ENCODE data around the gene GATA3.
A peak's percentile ranks its signal among the peaks of the same experiment; 100 is the strongest.

The GATA3 gene

DNA sequence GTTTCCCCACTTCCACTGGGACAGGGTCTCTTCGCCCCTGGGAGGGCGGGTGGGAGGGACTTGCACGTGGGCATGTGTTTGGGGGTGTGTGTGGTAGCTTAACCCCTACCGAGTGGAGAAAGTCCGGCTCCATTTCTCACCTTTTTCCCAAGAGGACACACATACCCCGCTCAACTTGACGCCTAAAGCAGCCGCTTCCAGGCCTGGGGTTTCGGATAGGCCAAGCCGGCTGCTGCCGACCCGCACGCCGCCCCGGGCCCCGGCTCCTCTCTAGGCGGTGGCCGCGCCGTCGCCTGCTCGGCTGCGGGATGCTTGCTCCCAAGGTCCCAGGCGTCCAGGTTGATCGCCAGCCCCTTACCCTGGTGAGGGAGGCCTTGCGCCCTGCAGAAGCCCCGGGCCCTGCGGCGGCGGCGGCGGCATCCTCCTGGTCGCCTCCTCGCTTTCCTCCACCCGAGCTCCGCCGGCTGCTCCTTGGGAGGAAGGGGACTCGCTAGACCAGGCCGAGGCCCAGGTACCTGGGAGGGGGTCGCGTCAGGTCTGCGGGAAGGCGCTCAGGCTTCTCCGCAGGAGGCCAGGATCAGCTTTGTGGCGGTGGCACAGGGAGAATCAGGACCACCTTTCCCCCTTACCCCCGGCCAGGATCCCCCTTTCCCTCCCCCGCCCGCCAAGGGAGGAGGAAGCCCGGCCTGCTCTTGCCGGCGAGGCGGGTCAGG lies 3.2 kb upstream of the GATA3 start:
- DNase-seq: no peak

DNA sequence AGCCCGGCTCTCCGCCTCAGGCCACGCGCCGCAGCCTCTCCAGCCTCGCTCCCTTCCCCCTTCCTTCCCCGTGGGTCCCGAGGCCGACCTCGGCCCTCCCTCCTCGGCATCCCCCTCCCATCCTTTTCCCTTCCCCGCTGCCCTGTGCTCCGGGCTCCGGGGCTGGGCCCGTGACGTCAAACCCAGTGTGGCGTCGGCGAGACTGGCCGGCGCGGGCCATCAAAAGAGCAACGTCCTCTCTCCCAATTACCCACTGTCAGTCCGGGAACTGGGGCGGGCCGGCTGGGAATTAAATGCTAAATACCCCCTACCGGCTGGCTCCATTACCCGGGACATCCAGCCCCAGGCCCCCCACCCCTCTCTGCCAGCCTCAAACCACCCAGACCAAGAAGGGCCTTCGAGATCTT lies 2.6 kb upstream of the GATA3 start:
- DNase-seq: no peak

DNA sequence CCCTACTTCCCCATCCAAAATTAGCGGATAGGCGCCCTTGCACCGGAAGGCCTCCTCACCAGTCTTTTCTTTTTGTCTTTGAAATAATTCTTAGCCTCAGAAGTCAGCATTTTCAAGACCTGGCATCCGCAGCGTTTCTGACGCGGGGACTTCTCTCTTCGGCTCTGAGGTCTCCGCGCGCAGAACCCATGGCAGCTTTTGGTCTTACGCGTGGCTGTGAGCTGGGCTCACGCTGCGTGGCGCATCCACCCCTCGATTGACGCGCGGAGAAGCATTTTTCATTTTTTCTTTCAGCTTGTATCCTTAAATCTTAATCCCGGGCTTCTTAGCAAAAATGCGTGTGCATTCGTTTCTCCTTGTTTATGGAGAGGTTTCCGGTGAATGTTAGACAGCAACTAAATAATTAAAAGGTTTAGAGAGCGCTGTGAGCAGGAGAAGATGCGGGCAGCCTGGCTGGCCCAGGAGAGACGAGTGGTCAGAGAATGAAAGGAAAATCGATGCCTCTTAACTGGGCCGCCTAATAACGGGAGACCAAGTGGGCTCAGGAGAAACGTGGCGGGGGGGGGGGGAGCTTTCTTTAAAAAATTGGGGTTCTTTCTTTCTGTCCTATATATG lies 2.0 kb upstream of the GATA3 start:
- DNase-seq: peak; percentile 27

DNA sequence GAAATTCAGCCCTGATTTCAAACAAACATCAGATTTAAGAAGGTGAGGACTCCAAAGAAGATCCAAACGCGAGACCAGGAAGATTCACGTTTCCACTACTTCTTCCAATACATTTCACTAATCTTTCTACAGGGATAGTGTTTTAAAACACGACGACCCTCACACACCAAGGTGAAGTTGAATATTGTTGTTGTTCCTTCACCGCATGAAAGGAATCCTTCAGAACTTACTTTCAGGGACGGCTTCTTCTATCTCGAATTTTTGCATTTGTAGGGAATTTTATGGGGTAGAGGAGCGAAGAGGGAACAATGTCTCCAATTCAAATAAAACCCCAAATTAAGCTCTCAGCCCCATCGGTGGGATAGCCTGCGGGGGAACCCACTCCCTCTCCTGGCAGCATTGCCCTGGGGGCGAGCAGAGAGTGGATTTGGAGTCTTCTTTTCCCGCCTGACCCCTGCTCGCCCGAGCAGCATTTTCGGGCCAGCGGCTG lies 1.5 kb upstream of the GATA3 start:
- DNase-seq: no peak

DNA sequence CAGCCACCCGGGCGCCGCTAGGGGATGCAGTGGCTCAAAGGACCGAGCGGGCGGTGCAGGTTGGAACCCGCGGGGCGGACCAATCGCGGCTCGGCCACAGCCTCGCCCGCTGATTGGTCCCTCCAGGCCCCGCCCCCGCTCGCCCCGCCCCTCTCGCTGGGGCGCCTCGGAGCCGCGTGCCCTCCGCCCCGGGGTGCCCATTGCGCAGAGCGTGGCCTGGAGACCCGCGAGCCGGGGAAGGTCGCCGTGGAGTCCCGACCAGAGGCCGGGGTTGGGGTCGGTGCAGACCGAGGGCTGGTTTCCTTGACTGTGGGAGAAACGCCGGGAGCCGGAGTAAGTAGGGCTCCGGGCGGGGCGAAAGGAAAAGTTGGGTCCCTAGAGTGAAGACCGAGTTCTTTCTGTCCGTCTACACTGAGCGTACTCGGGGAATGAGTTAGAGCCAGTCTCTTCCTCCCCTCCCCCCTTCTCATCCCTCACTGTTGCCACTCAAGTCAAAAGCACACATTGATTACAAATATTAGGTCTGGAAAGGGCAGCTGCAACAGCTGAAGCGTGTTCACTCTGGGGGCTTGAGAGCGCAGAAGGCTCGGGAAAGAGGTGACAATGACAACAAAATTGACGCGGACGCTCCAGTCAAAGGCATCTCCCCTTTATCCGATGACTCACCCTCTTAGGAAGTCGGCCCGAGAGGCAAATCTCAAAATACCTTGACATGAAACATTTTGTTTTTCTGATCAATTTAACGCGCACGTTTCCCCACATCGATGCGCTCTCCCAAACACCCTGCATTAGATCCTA lies 843 bp upstream of the GATA3 start:
- DNase-seq: peak; percentile 96

DNA sequence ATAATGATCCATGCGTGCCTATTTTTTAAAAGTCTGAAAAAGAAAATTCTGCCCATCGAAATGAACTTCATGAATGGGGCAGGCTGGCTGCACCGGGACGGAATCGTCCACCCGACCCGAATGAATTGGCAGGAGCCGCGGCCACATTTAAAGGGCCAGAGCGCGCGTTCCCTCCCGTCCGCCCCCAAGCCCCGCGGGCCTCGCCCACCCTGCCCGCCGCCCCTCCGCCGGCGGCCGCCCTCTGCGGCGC lies 319 bp upstream of the GATA3 start:
- no peak for DNase-seq

DNA sequence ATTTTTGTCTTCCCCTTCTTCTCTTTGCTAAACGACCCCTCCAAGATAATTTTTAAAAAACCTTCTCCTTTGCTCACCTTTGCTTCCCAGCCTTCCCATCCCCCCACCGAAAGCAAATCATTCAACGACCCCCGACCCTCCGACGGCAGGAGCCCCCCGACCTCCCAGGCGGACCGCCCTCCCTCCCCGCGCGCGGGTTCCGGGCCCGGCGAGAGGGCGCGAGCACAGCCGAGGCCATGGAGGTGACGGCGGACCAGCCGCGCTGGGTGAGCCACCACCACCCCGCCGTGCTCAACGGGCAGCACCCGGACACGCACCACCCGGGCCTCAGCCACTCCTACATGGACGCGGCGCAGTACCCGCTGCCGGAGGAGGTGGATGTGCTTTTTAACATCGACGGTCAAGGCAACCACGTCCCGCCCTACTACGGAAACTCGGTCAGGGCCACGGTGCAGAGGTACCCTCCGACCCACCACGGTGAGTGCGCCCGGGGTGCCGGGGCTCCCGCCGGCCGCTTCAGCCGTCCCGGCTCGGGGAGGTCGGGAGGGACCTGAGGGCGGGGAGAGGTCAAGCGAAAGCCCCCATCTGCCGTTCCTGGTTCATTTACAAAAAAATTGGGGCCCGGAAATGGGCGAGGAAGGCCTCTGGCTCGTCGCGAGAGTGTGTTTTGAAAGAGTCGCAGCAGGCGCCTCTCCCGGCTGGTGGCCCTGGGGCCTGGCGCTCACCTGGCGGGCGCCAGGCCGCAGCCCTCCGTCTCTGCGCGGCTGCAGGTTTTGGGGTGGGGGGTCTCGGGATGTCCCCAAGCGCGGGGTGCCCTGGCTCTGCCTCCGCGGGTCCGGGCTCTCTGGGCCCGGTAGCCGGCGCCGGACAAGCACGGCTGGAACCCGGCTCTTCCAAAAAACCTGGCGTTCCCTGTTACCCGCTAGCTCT lies 1.2 kb downstream of the GATA3 start:
- peak; percentile 38 for DNase-seq

DNA sequence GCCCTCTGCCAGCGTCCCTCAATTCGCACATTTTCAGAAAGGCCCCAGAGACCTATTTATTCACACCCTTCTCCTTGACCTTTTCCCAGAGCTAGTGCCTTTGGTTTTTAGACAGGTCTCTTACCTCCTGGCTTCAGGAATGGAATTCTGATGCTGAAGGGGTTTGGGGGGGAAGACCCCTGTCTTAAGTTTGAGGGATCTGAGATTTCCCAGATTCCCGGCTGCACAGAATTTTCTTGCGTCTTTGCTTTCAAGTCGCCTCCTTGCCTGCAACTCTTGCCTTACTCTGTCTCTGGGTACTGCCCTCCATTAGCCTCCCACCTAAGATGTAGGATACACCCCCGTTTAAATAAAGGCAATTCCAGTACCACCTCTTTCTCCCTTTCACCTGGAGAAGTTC lies 1.9 kb downstream of the GATA3 start:
- no peak for DNase-seq

DNA sequence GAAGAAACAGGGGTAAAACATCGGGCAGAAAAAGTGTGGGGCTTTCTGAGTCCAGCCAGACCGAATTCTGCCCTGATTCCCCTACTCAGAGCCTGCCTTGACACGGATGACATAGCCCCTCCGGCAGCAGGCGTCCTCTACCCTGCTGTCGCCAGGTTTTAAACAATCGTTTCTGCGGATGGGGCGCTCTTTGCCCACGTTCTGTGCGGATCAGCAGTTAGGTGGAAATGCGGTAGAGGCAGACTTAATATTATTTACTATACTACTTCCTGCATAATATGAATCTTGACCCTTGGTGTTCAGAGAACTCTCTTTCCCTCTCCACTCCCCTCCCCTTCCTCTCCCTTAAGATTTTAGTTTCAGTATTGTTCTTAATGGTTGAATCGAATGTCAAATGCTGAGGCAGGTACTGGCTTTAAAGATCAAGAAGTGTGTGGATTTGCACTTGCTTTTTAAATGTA lies 2.4 kb downstream of the GATA3 start:
- peak; percentile 49 for DNase-seq

DNA sequence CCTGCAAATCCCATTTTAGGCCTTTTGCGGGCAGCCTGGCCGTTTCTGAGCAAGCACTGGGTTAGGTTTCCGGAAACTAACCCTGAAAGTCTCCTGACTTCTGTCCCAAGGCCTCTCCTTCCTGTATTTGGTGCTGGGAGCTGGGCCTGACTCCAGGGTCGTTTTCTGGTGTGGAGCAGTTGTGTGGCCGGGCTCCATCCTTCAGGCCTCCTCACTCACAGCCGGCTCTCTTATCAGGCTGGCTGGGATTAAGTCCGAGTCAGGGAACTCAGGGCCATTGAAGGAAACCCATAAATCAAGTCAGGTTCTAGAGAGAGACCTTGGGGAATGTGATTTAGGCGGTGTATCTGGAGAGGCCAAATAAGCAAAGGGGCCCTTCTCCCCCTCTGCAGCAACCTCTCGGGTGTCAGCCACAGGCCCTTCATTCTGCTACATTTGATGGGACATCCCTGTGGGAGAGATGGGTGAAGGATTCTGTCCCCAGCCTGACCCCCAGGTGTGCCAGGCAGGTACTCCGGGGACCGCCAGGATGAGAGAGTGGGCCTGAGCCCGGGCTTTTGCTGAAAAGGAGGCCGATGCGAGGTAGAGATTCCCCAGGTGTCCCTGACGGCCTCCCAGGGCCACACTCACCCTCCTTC lies 3.3 kb downstream of the GATA3 start:
- no peak for DNase-seq

DNA sequence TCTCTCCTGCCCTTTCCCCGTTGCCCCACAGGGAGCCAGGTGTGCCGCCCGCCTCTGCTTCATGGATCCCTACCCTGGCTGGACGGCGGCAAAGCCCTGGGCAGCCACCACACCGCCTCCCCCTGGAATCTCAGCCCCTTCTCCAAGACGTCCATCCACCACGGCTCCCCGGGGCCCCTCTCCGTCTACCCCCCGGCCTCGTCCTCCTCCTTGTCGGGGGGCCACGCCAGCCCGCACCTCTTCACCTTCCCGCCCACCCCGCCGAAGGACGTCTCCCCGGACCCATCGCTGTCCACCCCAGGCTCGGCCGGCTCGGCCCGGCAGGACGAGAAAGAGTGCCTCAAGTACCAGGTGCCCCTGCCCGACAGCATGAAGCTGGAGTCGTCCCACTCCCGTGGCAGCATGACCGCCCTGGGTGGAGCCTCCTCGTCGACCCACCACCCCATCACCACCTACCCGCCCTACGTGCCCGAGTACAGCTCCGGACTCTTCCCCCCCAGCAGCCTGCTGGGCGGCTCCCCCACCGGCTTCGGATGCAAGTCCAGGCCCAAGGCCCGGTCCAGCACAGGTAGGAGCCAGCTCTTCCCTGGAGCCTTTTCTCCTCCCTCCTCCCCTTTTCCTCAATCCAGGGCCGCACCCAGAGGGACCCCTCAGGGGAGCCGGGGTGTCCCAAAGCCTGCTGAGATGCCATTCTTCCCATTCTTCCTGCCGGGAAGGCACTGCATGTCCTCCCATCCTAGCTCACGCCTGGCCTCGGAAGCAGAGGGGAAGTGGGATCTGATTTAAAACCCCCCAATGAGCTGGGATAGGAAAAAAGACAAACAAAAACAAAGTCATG lies 4.0 kb downstream of the GATA3 start:
- no peak for DNase-seq

DNA sequence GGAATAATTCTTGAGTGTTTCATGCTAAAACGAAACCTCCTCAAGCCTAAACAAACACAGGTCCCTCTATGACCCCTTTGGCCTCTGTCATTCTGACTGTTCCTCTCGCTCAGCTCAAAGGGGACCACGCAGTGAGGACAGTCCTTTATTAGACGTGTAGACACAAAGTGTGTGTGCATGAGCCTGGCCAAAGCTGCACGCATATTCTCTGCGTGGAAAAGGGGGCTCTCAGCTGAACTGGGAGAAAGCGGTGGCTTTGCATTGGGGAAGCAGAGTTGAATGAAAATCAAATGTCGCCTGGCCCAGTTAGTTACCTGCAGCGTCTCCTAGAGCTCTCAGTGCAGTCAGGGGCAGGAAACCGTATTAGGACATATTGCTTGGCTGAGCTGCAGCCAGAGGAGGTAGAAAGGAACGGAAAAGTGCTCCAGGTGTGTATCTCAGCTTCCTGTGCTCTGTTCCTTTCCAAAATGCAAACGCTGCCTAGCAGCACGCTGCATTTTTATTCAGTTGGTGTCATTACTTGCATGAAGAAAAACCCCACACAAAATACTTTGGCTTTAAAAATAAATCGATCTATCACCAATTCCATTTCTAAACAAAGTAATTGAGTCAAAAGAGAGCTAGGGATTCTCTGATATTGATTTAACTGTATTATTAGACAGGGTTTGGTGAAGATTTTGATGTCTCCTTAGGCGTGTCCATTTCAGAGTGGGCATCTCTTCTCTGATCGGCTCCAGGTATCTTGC lies 4.9 kb downstream of the GATA3 start:
- no peak for DNase-seq

DNA sequence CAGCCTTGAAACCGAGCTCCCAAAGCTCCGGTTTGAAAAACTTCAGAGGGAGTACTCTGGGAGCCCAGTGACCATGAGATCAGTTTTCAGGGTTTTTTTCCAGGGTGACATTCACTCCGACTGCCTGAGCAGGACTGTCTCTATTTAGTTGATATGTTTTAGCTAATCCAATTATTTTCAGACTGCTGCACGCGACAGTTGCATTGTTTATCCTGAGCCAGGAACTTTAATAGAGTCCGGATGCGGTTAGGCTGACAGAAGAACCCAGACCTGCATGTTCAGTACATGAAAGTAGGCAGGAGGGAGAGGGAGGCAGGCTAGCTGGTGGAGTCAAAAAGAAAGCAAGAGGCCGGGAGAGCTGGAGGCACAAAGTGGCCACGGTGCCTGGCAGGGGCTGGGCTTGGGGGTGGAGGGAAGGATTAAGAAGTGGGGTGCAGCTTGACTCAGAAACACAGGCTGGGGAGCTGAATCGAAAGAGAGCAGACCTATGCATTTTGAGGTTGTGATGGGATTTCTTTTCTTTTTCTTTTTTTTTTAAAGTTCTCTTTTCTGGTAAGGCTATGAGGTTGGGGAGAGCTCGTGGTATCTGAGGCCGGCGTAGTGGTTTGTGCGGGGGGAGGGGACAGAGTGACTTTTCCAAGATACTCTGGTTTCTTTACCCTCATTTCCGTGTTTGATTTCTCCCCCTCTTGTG lies 5.7 kb downstream of the GATA3 start:
- peak; percentile 27 for DNase-seq

DNA sequence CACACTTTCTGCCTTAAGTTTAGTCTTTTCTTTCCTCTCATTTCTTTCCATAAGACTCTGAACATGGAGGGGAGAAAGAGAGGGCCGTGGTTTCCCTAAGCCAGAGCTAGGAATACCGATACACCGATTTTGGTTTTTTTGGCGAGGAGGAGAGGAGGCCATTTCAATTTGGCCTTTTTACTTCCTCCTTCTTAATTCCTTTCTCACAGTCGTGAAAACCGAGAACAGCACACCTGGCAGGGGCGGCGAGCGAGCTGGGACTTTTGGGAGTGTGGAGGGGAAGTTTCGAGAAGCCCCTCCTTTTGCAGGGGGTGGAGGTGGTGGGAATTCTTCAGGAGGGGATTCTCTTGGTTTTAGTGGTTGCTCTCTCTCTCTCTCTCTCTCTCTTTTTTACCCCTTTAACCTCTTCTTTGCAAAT lies 6.2 kb downstream of the GATA3 start:
- DNase-seq: no peak

DNA sequence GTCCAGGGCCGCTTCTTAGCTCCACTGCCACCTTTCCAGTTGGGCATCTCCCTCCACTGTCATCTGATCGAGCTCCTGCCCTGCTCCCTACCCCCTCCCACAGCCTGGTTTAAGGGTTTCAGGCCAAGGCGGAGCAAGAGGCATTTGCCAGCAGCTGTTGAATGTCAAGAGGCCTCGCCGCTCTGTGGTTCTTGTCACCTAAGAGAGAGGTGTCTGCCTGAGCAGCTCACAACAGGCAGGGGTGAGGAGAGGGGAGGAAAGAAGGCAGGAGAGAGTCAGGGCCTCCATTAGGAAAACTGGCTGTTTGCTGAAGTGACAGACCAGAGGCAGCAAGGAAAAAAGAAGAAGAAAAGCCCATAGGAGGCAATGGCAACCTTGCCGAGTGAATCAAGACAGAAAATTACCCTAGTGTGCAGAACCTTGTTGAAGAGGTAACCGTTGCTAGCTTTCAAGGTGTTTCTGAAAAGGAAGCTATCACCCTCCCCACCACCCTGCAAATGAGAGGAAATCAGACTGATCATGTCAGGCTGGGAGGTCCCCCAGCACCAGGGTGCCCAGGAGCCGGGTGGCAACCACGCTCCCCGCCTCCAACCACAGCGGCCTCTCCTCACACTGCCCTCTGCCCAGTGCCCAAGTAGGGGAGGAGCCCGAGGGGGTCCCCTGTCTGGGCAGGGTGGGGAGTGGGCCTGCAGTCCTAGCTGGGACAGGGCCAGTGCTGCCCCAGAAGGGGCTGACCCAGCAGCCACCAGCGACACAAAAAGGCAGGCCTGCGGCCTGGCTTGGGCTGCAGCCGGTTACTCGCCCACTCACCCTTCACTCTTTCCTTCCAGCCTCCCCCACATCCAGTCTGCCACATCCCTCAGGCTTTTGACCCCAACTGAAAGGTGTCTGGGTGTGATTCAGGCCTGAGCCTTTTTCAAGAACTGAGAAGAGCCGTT lies 7.1 kb downstream of the GATA3 start:
- peak; percentile 57 for DNase-seq

DNA sequence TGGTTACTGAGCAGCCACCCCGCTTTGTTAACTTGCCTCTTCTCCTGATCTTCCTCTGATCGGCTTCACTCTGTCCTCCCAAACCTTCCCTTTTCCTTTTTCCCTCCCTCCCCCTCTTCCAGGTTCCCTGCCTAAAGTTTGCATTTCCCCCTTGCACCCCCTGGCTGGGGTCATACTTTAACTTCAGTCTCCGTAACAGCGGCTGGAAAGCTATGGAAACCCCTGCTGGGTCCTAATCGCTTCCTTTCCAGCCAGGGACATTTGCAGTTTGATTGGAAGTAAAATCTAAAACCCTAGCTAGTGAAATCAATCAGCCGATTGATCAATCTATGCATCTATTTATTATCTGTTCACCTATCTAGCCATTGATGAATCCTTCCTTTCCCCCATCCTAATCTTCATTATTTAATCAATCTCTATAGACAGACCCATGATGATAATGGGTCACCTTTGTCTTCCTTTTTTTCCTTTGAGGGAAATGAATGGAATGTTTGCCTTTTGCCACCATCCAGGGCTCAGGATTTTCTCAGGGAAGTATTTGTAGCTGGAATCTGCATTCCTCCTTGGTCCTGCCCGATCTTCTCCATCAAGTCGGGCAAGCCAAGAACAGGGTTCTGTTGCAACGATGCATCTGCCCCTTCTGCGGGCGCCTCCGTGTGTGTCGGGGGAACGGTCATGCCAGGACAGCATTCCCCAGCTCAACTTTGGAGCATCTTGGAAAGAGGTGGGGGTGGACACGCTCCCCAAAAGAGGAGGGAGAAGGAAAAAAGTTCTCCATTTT lies 8.8 kb downstream of the GATA3 start:
- no peak for DNase-seq

DNA sequence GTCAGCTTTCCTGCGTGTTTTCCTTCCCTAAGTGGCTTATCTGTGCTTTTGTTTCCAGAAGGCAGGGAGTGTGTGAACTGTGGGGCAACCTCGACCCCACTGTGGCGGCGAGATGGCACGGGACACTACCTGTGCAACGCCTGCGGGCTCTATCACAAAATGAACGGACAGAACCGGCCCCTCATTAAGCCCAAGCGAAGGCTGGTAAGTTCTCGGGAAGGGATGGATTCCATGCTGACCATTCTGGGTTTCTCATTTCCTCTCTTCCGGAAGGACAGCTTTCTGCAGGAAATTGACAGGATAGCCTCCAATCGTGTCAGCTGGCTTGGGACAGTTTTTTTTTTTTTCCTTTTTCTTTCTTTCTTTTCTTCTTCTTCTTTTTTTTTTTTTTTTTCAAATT lies 9.4 kb downstream of the GATA3 start:
- no peak for DNase-seq

DNA sequence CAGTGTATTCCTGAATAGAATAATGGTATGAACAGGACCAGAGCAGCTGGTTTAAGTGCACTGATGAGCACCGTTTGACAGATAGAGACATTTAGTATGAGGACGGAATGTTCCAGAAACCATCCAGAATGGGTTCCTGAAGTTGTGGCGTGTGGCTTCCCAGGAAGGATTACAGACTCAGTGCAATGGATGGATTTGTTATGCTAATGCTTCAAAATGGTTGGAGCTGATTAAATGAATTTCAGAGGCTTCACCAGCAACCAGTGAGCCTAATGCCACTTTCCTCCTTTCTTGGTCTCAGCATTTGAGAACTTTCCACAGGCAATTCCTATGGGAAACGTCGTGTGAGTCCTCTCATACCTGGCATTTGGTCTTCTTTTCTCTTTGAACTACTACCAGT lies 9.9 kb downstream of the GATA3 start:
- no peak for DNase-seq

All from activated CD8-positive, alpha-beta memory T cell treated with anti-CD3 and anti-CD28 coated beads, Interleukin-2, amount 50 U/mL, for 4 hours (primary cell).